Neural cell (in vitro differentiated cells): ENCODE data around the gene PCTP. TPM values are rescaled to one million over a fixed set of nuclear protein-coding genes. Genes with fewer than 3 reads are reported as not detected.

ENCODE experiments used
- H2AFZ ChIP-seq: fragments of 200-600, 300-800 bp; sonication (generic), shearing (Covaris generic); 2 replicates; pipeline ENCODE4 v1.6.0; 2014; ENCODE audit warnings: low read depth, mild to moderate bottlenecking, antibody characterized with exemption, low read length, moderate library complexity
- H3F3A ChIP-seq: fragments of 200-600 bp; shearing (Covaris generic); 2 replicates; pipeline ENCODE4 v1.6.1; 2016; ENCODE audit warnings: mild to moderate bottlenecking, moderate library complexity, mixed read lengths, antibody characterized with exemption, low read length; ENCODE audit not compliant: insufficient read depth, poor library complexity, severe bottlenecking
- H3K27ac ChIP-seq: fragments of 200-600, 300-800 bp; sonication (generic), shearing (Covaris generic); 2 replicates; pipeline ENCODE4 v1.5.1; 2014; ENCODE audit warnings: mild to moderate bottlenecking, low read length, moderate library complexity
- H3K27me3 ChIP-seq: fragments of 300-800, 200-600 bp; sonication (generic), shearing (Covaris generic); 2 replicates; pipeline ENCODE4 v1.6.0; 2014; ENCODE audit warnings: mild to moderate bottlenecking, low read depth, low read length, moderate library complexity; ENCODE audit not compliant: insufficient read depth
- H3K36me3 ChIP-seq: fragments of 300-800, 200-600 bp; sonication (generic), shearing (Covaris generic); 2 replicates; pipeline ENCODE4 v1.5.1; 2014; ENCODE audit warnings: mild to moderate bottlenecking, antibody characterized with exemption, low read length, moderate library complexity; ENCODE audit not compliant: insufficient read depth
- H3K4me2 ChIP-seq: fragments of 300-800, 200-600 bp; sonication (generic), shearing (Covaris generic); 2 replicates; pipeline ENCODE4 v1.6.0; 2014; ENCODE audit warnings: mild to moderate bottlenecking, low read length
- H3K4me3 ChIP-seq: fragments of 300-800, 200-600 bp; sonication (generic), shearing (Covaris generic); 2 replicates; pipeline ENCODE4 v1.5.1; 2014; ENCODE audit warnings: mild to moderate bottlenecking, low read length, moderate library complexity
- H3K79me2 ChIP-seq: fragments of 200-600 bp; shearing (Covaris generic); replicated peaks from 2 replicates; pipeline ENCODE4 v1.6.0; 2014; ENCODE audit warnings: mild to moderate bottlenecking, low read length, moderate library complexity; ENCODE audit not compliant: insufficient read depth
- H3K9ac ChIP-seq: fragments of 300-800, 200-600 bp; sonication (generic), shearing (Covaris generic); 2 replicates; pipeline ENCODE4 v1.6.1; 2016; ENCODE audit warnings: mild to moderate bottlenecking, low read length, mixed read lengths
- H3K9me2 ChIP-seq: fragments of 200-600 bp; shearing (Covaris generic); 2 replicates; pipeline ENCODE4 v1.6.1; 2016; ENCODE audit warnings: mild to moderate bottlenecking, low read length, mixed read lengths; ENCODE audit not compliant: insufficient read depth
- H3K9me3 ChIP-seq: fragments of 200-600, 300-800 bp; sonication (generic), shearing (Covaris generic); 2 replicates; pipeline ENCODE4 v1.6.1; 2016; ENCODE audit warnings: mild to moderate bottlenecking, mixed run types, low read length, moderate library complexity, mixed read lengths
- H4K20me1 ChIP-seq: fragments of 200-600 bp; shearing (Covaris generic); 2 replicates; pipeline ENCODE4 v1.6.1; 2016; ENCODE audit warnings: mild to moderate bottlenecking, mixed run types; ENCODE audit not compliant: insufficient read depth
- EP300 ChIP-seq: fragments of 450-650 bp; conservative IDR thresholded peaks from 2 replicates; pipeline ENCODE4 v1.6.1; 2014; ENCODE audit warnings: antibody characterized with exemption, mild to moderate bottlenecking, moderate library complexity; ENCODE audit not compliant: poor library complexity, severe bottlenecking
- EZH2 ChIP-seq: fragments of 200-600, 300-800 bp; shearing (Covaris generic), sonication (generic); IDR thresholded peaks from 2 replicates; pipeline ENCODE4 v1.6.1; 2014; ENCODE audit warnings: antibody characterized with exemption, low read length, borderline replicate concordance, mild to moderate bottlenecking; ENCODE audit not compliant: insufficient read depth, poor library complexity, severe bottlenecking
- MXI1 ChIP-seq: fragments of 450-650 bp; conservative IDR thresholded peaks from 2 replicates; pipeline ENCODE4 v1.6.1; 2014; ENCODE audit warnings: antibody characterized with exemption, mild to moderate bottlenecking; ENCODE audit not compliant: poor library complexity, severe bottlenecking
- POLR2AphosphoS5 ChIP-seq: IDR thresholded peaks from 2 replicates; pipeline ENCODE4 v1.6.1; 2012
- RAD21 ChIP-seq: fragments of 450-650 bp; conservative IDR thresholded peaks from 2 replicates; pipeline ENCODE4 v1.6.1; 2014; ENCODE audit warnings: antibody characterized with exemption, mild to moderate bottlenecking, moderate library complexity
- SMC3 ChIP-seq: fragments of 450-650 bp; conservative IDR thresholded peaks from 2 replicates; pipeline ENCODE4 v1.6.1; 2014; ENCODE audit warnings: antibody characterized with exemption, mild to moderate bottlenecking, moderate library complexity; ENCODE audit not compliant: poor library complexity
- TAF1 ChIP-seq: IDR thresholded peaks from 2 replicates; pipeline ENCODE4 v1.6.1; 2012; ENCODE audit warnings: low read depth
- polyA plus RNA-seq: library from polyadenylated mRNA; depleted of rRNA; stranded (reverse); fragments of >200 nt; gene quantifications from 2 replicates; pipeline ENCODE4 v1.2.3, GENCODE V29; 2014
- TF ChIP-seq, protein P1 (sequence below): IDR thresholded peaks from 2 replicates; pipeline ENCODE4 v1.6.1; 2012; ENCODE audit warnings: borderline replicate concordance
- TF ChIP-seq, protein P2 (sequence below): fragments of 450-650 bp; IDR thresholded peaks from 2 replicates; pipeline ENCODE4 v1.5.1; 2014; ENCODE audit warnings: antibody characterized with exemption, mild to moderate bottlenecking, moderate library complexity; ENCODE audit not compliant: poor library complexity, severe bottlenecking

The PCTP gene
- polyA plus RNA-seq, 1 donor from 2014 or later: 3.9 TPM

- H3K27me3 ChIP-seq: no peaks in the 10 kb centered on the region
- TF ChIP-seq POLR2AphosphoS5 (no peak), SMC3 (no peak), EZH2 (no peak), RAD21 (no peak), EP300 (no peak), TAF1 (no peak), MXI1 (no peak)
- TF ChIP-seq, protein P1, sequence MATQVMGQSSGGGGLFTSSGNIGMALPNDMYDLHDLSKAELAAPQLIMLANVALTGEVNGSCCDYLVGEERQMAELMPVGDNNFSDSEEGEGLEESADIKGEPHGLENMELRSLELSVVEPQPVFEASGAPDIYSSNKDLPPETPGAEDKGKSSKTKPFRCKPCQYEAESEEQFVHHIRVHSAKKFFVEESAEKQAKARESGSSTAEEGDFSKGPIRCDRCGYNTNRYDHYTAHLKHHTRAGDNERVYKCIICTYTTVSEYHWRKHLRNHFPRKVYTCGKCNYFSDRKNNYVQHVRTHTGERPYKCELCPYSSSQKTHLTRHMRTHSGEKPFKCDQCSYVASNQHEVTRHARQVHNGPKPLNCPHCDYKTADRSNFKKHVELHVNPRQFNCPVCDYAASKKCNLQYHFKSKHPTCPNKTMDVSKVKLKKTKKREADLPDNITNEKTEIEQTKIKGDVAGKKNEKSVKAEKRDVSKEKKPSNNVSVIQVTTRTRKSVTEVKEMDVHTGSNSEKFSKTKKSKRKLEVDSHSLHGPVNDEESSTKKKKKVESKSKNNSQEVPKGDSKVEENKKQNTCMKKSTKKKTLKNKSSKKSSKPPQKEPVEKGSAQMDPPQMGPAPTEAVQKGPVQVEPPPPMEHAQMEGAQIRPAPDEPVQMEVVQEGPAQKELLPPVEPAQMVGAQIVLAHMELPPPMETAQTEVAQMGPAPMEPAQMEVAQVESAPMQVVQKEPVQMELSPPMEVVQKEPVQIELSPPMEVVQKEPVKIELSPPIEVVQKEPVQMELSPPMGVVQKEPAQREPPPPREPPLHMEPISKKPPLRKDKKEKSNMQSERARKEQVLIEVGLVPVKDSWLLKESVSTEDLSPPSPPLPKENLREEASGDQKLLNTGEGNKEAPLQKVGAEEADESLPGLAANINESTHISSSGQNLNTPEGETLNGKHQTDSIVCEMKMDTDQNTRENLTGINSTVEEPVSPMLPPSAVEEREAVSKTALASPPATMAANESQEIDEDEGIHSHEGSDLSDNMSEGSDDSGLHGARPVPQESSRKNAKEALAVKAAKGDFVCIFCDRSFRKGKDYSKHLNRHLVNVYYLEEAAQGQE: no peak
- TF ChIP-seq, protein P2, sequence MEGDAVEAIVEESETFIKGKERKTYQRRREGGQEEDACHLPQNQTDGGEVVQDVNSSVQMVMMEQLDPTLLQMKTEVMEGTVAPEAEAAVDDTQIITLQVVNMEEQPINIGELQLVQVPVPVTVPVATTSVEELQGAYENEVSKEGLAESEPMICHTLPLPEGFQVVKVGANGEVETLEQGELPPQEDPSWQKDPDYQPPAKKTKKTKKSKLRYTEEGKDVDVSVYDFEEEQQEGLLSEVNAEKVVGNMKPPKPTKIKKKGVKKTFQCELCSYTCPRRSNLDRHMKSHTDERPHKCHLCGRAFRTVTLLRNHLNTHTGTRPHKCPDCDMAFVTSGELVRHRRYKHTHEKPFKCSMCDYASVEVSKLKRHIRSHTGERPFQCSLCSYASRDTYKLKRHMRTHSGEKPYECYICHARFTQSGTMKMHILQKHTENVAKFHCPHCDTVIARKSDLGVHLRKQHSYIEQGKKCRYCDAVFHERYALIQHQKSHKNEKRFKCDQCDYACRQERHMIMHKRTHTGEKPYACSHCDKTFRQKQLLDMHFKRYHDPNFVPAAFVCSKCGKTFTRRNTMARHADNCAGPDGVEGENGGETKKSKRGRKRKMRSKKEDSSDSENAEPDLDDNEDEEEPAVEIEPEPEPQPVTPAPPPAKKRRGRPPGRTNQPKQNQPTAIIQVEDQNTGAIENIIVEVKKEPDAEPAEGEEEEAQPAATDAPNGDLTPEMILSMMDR: no peak
- H2AFZ ChIP-seq: no peak overlapping the region
- H3F3A ChIP-seq: no peaks in the 10 kb centered on the region
- H3K9me2 ChIP-seq: no peaks in the 10 kb centered on the region
- no peak overlapping the region for H3K4me2 ChIP-seq
- no peak overlapping the region for H3K27ac ChIP-seq
- H3K9me3 ChIP-seq: no peaks in the 10 kb centered on the region
- no peak overlapping the region for H3K9ac ChIP-seq
- H3K36me3 ChIP-seq: no peaks in the 10 kb centered on the region
- no peaks in the 10 kb centered on the region for H4K20me1 ChIP-seq
- no peak overlapping the region for H3K4me3 ChIP-seq
- no peaks in the 10 kb centered on the region for H3K79me2 ChIP-seq
Measured at GRCh38 chr17:55762086-55762858, 11.4 kb downstream of the PCTP start.

DNA sequence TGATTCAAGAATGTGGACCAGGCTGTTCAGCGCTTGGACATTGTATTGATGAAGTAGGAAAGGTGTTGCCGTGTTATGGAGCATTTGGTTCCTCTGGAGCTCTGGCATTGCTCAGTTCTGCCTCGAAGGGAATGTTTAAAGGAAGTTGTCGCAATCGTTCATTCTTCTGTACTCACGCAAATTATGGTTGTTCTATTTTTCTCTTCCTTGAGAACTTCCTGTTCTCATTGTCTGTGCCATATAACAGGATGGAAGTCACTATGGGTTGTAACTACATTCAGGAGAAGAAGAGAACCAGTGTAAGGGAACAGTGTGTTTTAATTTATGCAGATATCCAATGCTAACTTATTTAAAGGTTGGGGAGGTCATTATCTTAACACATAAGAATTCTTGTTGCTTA lies 13.0 kb downstream of the PCTP start:
- TF ChIP-seq MXI1 (no peak), TAF1 (no peak), SMC3 (no peak), EP300 (no peak), POLR2AphosphoS5 (no peak)
- TF ChIP-seq, protein P1: no peak
- TF ChIP-seq, protein P2: no peak
- no peak overlapping the region for H3K4me2 ChIP-seq
- no peaks in the 10 kb centered on the region for H3K9me3 ChIP-seq
- no peaks in the 10 kb centered on the region for H3F3A ChIP-seq
- H3K27ac ChIP-seq: no peak overlapping the region
- no peaks in the 10 kb centered on the region for H3K36me3 ChIP-seq
- no peaks in the 10 kb centered on the region for H4K20me1 ChIP-seq
- H3K9me2 ChIP-seq: no peaks in the 10 kb centered on the region
- H2AFZ ChIP-seq: no peak overlapping the region
- no peaks in the 10 kb centered on the region for H3K79me2 ChIP-seq
- no peak overlapping the region for H3K9ac ChIP-seq
- no peaks in the 10 kb centered on the region for H3K27me3 ChIP-seq
- H3K4me3 ChIP-seq: no peak overlapping the region
